ENCODE data around the gene LRAT. TPM values are rescaled to one million over a fixed set of nuclear protein-coding genes. Genes with fewer than 3 reads are reported as not detected.

Gene LRAT
- total and polyA plus RNA-seq, 2 of the 8 experiments (the other 6 are each of a cell fraction or from before 2014, with no cell fraction given), result 4.3 to 10.3 TPM

- TF ChIP-seq CREB1 (IDR thresholded peaks at IDR 0.05), result no peak
- no peak for TF ChIP-seq BCL11A (IDR thresholded peaks at IDR 0.05; ENCODE audit: low read depth in 2 of 2, low read length in 2 of 2)
- TF ChIP-seq SP4 (IDR thresholded peaks at IDR 0.05; ENCODE audit: low read length), result no peak
- no peak for TF ChIP-seq CHD2 (IDR thresholded peaks at IDR 0.05; ENCODE audit: low read length)
- TF ChIP-seq, protein P1, sequence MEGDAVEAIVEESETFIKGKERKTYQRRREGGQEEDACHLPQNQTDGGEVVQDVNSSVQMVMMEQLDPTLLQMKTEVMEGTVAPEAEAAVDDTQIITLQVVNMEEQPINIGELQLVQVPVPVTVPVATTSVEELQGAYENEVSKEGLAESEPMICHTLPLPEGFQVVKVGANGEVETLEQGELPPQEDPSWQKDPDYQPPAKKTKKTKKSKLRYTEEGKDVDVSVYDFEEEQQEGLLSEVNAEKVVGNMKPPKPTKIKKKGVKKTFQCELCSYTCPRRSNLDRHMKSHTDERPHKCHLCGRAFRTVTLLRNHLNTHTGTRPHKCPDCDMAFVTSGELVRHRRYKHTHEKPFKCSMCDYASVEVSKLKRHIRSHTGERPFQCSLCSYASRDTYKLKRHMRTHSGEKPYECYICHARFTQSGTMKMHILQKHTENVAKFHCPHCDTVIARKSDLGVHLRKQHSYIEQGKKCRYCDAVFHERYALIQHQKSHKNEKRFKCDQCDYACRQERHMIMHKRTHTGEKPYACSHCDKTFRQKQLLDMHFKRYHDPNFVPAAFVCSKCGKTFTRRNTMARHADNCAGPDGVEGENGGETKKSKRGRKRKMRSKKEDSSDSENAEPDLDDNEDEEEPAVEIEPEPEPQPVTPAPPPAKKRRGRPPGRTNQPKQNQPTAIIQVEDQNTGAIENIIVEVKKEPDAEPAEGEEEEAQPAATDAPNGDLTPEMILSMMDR (IDR thresholded peaks at IDR 0.05; ENCODE audit: control extremely low read depth in 1 of 3, insufficient read depth in 1 of 3, low read depth in 1 of 3, low read length in 3 of 3), result no peak
- no peak for TF ChIP-seq SIN3A (conservative IDR thresholded peaks at IDR 0.05 in 1 of 2, IDR thresholded peaks at IDR 0.05 in 1 of 2; ENCODE audit: low read depth in 1 of 2, low read length in 2 of 2)
These were observed 23.7 kb upstream of the LRAT start (continued) for GRCh38 chr4:154720123-154720522.
